Hematopoietic multipotent progenitor cell treated with erythropoietin and hydrocortisone succinate and interleukin-3 and kit ligand, for 15 days (in vitro differentiated cells): ENCODE measurements around the gene AP3S1.

ENCODE experiments used
- DNase-seq: peaks from one replicate; pipeline ENCODE4 v3.0.0-alpha.2; 2015; ENCODE audit warnings: low spot score

AP3S1 gene

DNA sequence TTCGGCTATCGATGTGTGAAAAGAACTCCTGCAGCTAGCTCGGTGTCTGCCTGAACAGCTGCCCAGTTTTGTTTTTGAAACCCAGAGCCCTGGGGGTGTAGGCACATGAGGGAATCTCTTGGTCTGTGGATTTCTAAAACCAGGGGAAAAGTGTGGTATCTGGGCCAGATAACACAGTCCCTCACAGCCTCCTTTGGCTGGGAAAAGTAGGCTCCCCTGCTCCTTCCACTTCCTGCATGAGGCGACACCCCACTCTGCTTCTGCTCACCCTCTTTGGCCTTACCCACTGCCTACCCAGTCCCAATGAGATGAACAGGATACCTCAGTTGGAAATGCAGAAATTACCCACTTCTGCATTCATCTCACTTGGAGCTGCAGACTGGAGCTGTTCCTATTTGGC, 15.8 kb upstream of the AP3S1 start:
- DNase-seq: no peak

DNA sequence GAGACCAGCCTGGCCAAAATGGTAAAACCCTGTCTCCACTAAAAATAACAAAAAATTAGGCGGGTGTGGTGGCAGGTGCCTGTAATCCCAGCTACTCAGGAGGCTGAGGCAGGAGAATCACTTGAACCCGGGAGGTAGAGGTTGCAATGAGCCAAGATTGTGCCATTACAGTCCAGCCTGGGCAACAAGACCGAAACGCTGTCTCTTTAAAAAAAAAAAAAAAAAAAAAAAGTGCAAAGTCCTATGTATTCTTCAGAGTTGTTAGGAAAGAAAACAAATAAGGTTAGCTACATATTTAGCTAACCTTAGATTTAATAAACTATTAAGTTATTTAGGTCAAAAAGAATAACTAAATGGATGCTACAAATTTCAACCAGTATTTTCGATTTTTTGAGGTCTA, 11.8 kb upstream of the AP3S1 start:
- DNase-seq: no peak

DNA sequence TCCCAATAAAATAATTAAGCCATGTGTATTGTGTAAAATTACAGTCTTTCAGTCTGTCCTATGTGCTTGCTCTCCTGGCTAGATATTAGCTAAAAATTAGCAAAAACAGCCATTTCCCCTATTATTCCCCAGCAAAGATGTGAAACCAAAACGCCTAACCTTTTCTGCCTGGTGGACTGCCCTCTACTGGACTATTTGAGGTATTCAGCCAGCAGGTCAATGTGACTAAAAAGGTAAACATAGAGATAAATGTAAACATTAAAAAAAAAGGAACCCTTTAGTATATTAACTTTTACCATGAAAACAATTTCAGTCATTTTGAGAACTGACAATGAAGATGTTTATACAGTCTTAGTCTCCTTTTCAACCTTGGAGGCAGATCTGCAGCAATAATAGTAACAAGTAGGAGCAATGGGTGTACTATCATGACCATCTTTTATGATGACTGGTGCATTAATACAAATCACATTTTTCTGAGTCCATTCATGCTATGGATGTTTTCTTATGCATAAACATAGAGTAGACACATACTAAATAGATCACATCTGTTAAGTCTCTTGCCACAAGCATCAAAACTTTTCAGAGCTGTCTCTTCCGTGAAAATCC, 10.5 kb upstream of the AP3S1 start:
- peak; percentile 63 for DNase-seq

DNA sequence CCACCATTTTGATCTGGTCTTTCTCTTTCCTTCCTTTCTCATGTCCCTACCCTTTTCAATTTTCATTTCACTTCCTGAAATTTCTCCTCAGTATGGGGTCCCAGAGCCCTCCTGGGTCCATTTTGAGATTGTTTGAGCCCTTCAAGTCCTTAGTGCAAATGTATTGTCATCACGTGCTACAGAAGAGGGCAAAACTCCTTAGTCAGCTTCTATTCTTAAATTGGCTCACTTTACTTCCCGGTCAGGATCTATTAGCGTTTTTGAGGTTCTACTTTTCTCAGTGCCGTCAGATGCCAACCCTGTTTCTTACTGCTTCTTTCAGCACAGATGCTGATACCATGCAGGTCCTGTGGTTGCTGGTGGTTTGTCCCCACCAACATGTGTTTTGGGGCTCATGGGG, 6.3 kb upstream of the AP3S1 start:
- DNase-seq: no peak

DNA sequence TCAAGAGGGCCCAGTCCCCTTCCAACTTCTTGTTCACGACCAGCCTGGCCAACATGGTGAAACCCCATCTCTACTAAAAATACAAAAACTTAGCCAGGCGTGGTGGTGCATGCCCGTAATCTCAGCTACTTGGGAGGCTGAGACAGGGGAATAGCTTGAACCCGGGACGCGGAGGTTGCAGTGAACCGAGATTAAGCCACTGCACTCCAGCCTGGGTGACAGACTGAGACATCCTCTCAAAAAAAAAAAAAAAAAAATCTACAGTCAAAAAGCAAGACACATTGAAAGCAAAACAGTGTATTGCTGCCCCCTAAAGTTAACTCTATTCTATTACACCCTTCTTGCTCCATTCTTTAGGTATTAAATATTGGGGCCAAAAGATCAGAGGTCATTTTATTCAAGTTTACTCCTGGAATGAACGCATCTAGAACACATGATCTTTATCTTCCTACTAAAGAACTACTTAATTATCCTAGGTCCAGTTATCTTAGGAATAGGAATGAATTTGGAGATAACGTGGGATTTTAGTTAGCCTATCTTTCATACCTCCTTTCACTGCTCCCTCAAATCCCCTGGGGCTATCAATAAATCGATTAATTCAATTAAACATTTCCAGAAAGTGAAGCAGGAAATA, 2.7 kb upstream of the AP3S1 start:
- peak; percentile 74 for DNase-seq

DNA sequence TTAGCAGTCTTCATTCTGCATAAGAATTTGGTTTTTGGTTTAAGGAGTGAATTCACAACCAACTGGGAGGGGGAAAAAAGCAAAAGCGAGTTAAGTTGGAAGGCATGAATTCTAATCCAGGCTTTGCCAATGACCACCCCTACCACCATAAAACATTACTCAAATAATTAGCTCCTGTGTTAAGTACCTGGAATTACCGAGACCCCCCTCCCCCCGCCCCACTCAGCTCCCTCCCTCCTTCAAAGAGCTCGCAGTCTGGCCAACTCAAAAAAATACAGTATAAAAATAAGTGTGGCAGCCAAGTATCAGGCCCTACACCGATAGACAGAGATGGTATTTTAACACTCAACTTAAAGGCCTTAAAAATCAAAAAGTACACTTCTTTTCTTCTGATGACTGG, 862 bp upstream of the AP3S1 start:
- no peak for DNase-seq

DNA sequence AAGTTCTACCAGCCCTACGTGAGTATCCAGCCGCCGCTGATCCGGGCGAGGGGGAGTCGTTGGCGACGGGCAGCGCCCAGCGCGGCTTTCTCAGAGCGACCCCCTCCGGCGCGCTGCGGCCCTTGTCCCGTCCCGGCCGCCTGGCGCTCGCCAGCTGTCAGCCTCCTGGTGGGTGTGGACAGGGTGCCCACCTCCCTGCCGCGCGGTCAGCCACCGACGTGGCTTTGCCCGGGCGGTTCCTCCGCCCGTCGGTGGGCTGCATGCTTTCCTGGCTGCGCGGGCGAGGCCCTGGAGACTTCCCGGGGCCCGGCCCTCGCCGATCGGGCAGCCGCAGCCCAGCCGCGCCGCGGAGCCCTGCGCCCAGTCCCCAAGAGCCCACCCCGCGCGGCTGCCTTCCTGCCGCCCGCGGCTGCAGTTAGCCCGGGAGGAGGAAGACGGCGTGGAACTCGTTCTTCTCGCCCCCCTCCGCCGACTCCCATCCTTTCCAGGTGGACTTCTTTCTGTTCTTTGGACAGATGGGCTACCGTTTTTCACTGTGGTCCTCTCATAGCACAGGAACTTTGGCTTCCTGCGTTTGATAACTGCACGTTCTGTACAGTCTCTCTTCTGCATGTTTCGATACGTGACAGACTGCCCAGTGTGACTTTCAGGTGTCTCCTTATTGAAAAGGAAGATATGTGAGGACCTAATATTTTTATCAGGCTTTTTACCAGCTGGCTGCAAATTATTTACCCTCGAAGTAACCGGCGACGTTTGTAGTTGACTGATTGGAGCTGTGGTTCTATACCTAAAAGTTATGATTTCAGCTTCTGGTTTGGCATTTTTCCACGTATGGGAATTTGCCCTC, 577 bp downstream of the AP3S1 start:
- peak; percentile 23 for DNase-seq

DNA sequence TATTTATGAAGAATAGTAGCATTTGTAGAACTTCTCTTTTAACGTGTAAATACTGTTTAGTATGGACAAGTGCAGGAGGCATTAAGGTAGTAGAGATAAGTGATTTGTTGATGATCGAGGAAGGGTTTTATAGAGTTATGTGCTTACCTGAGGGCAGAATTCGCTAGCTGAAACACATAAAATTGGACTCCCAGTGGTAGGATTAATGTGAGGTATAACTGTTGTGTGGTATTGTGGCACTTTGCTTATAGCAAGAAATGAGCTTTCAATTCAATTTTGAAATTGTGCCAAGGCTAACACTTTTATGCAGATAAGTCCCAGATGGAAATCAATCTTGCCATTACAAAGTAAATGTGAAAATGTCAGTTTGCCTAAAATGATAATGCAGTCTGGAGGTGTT, 1.2 kb downstream of the AP3S1 start:
- peak; percentile 11 for DNase-seq

DNA sequence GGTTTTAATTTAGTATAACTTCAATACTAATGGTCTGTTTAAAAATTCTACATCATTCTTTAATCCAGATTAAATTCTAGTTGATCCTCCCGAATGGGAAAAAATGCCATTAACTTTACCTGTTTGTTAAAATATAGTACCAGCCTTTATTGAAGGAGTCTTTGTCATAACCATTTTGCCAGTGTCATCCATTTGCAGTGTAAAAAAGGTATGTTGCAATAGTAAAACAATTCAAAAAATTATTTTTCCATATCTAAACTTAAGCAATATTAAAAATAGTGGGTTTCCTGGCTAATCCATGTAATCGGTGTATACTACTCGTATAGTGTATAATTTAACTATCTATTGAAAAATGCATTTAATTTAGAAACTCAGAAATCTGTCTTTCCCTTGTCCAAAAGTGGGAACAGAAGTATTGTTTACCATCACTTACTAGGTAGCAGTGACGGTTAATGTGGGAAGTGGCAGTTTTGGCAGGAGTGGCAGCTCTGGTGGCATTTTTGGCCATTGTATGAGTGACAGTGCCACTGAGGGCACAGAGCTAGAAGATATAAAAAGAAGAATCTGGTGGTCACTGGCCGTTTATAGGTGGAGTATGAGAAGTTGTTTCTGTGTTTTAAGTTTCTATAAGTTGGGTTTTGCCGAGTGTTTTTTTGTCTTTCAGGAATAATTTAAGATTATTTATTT, 1.9 kb downstream of the AP3S1 start:
- DNase-seq: no peak

DNA sequence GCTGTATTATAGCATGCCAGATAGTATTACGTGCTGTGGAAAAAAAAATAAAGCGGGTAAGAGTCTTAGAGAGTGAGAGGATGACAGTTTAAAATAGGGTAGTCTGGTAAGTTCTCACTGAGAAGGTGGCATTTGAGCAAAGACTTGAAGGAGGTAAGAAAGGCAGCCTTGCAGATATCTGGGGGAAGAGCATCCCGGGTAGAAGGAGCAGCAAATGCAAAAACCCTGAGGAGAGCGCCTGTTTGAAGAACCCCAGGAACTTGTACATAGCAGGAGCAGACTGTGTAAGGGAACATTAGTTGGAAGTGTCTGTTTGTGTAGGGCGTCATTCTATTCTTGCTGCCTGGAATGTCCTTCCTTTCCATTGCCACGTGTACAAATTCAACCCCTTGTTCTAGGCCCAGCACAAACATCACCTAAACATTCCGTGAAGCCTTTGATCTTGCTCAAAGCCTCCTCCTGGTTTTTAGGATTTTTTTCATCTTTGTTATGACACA, 2.6 kb downstream of the AP3S1 start:
- no peak for DNase-seq

DNA sequence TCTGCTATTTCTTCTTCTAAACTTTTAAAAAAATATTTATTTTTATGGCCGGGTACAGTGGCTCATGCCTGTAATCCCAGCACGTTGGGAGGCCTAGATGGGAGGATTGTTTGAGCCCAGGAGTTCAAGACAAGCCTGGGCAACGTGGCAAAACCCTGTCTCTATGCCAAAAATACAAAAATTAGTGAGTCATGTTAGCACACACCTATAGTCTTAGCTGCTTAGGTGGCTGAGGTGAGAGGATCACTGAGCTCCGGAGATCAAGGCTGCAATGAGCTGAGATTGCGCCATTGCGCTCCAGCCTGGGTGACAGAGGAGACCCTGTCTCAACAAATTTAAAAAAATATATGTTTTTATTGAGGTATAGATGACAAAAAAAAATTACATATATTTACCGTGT, 5.6 kb downstream of the AP3S1 start:
- no peak for DNase-seq

DNA sequence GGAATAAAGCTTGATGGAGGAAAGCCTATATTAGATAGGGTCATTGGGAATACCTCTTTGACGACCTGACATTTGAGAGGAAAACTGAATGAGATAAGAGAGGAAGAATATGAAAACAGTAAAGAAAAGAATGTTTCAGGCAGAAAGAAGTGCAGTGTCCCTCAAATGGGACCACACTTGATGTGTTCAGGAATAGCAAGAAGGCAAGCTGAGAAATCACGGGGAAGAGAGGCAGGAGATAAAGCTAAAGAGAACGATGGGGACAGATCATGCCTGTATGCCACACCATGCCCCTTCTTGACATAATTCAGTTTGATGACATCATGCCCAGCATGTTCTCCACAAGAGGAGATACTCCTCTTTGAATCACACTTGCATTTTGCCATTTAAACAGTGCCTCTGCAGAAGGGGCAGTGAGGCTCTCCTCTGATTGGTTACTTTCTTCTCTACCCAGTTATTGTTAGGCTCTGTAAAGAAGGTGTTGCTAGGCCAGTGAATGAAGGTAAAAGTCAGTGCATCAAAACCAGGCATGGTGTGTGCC, 7.6 kb downstream of the AP3S1 start:
- DNase-seq: no peak

DNA sequence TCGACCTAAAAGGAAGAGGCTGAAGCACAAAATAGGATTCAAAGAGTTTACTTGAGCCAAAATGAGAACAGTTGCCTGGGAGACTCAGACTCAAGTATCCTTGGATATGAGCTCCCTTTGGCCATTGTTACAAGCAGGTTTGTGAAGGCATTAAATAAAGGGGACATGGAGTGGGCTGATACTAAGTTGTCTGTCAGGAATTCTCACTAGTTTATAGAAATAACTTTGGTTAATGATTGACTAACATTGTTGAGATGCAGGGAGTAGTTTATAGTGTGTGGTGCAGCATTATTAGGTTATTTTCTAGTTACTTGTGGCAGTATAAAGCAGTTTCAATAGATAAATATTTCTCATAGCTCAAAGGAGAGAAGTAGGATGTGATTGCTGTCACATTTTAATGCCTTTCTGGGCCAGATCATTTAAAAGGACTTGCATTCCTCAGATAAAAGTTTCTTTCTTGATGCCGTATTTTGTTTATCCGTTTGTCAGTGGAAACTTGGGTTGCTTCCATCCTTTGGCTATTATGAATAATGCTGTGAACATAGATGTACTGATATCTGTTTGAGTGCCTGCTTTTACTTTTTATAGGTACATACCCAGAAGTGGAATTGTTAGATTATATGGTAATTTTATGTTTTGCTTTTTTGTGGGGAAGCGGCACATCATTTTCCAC, 9.1 kb downstream of the AP3S1 start:
- no peak for DNase-seq

DNA sequence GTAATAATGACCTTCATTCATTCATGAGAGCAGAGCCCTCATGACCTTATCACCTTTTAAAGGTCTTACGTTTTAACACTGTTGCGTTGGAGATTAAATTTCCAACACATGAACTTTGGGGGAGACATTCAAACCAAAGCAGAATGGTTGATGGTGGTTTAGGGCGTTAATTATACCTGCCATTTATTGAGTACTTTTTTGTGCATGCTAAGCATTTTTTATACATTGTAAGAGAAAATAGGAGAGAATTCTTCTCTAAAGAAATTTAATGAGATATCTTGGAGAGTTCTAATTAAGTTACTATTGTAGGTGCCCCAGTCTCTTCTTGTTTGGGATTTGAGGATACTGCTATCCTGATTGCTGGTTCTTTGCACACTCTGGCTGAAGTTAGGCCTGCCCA, 12.4 kb downstream of the AP3S1 start:
- no peak for DNase-seq

DNA sequence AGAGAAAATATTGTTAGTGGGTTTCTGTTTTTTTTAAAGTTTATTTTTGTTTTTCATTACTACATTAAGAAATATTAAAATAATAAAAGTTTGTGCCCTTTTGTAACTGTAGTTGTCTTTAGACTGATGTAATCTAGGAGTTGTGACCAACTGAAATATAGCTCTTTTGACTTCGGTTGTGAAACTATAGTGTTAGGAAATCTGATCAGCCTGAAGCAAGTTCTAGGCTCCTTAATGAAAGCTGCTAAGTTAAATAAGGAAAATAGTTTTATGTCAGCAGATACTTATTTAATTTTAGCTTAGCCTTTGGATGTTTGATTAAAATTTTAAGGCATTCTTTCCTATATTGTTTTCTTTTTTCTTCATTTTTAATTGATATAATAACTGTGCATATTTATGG, 14.2 kb downstream of the AP3S1 start:
- no peak for DNase-seq

DNA sequence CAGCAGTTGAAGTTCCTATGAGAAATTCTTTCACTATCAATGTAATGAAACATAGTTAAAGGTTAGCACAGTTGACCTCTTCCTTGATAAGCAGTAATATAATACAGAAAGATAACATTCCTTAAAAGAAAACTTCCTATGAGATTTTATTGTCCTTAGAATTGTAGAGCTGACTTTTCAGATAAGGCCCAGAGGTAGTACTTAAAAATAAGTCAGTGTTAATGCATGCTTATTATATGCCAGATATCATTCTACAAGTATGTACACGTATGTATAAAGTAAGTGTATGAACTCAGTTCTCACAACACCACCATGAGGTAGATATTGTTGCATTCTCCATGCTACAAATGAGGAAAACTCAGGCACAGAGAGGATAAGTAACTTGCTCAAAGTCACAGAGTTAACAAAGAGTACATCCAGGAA, 15.3 kb downstream of the AP3S1 start:
- DNase-seq: no peak

DNA sequence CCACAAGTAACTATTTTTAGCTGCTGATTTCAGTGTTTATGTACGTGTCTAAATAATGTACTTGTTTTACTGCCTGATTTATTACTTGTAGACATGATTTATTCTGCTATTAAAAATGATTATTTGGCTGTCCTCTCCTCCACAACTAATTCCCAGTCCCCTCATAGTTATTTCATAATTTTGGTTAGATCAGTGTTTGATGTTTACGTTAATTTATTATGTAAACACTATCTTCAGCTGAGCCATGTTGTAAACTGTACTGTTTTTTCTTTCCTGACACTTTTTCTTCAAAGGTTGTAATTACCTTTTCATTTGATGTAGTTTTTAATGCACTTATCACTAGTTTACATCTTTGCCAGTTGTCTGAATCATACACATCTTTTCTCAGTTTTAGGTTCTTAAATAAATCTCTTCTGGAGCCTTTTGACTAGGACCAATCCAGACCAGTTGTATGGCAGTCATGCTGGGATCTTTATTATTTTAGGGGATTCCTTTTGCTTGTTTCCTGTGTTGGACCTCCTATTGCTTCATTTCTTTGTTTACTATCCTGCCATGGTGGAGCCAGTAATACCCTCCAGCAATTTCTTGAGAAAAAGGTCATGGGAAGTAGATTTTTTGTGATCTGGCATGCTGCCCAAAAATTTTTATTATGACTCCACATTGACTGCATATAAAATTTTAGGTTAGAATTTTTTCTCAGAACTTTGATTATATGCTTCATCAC, 16.1 kb downstream of the AP3S1 start:
- no peak for DNase-seq

DNA sequence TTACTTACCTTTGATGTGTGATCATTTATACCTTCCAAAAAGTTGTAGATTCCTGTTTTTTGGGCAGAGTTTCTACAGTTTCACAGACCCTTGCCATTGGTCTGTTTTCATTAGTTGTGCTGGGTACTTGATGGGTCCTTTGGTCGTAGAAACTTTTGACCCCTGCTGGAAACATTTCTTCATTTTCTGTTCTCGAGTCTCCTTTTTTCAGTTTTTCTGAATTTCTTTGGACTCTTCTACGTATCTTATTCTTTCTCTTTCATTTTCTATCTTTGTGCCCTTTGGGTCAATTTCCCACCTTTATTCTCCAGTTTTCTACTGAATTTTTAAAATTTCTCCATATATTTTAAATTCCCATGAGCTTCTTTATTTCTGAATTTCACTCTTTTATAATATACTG, 16.7 kb downstream of the AP3S1 start:
- DNase-seq: no peak

DNA sequence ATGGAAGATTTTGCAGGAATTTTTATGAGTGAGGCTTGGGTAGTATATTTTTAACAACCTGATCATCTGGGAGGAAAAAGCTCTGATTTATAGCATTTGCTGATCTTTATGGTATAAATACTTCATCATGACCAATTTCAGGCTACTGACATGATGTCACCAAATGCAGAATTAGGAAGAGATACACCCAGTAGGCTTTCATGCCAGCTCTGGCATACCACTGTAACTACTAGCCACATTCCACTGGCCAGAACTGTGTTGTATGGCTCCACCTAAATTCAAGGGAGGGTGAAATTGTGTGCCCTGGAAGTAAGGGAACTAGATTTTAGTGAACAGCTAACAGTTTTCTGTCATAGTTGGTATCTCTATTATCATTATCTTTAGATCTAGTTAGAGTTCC, 17.6 kb downstream of the AP3S1 start:
- DNase-seq: no peak

DNA sequence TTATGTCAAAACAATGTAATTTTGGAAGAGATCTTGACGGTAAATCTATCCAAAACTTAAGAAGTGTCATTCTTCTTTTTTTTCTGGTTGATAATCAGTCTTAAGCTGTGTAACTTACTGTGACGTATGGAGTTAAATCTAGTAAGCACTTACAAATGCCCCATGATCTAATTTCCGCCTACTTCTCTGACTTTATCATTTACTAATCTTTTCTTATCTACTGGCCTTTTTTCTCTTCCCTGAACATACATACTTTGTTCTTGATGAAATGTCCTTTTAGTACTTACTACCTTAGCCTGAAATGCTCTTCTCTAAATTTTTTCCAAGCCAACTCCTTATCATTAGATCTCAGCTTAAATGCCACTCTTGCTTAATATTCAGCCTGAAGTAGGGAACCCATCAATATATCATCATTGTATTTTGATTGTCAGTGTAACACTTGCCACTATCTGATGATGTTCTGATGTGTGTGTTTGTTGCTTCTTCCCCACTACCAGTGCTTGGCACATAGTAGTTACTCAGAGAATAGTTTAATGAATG, 27.6 kb downstream of the AP3S1 start:
- DNase-seq: no peak

DNA sequence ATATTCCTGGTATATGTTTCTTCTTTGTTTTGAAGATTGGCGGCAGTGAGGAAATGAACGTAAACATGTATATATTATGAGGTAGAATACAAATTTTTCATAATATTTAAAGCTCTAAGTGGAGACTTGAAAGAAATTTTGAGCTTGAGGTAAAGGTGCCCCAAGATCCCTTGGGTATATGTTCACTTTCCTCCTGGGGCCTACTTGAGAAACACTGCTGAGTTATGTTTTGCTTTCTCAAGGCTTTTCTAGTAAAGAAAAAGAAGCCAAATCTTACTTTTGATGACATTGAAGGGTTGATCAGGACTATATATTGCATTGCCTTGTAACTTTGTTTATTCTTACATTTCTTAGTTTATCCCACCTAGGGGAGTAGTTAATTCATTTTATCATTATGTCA, 30.7 kb downstream of the AP3S1 start:
- no peak for DNase-seq
